ENCODE measurements around the gene C6orf47.

DNA sequence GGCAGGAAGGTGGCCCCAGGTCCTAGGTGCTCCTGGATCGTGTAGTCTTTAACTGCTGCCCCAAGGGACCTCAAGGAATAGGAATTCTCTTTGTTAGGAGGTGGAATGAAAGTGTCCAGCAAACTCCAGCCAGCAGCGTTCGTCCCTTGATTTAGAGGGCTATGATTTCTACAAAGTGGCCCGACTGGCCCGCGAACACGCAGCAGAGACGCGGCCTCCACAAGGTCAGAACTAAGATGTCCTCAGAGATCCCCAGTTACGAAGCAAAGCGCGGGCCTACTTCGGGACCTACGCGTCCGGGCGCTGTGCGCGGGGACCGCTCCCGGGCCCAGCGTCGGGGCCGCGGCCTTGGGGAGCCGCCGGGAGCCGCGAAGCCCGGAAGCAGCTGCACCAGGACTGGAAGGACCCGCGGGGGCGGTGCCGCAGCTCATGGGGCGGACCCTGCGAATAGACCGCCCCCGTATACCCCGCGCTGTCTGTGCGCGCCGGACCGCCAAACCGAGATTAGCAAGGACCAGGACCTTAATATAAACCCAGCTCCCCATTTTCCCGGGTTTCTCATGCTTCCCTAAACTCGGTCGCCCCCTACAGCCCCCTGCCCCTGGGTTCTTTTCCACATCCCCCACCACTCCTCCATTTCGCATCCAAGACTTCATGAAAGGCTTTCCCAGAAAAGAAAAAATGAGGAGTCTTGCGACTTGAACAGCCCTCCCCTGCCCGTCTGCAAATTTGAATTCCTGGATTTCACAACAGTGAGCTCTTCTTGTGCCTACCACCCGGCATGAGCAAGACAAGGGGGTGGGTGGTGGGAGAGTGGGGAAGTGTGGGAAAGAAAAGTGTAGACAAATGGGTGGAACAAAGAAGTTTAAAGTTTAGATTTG lies at the start of gene C6orf47:
- TF ChIP-seq TCF4 (CRISPR knock-in tag; IDR thresholded peaks at IDR 0.05; ENCODE audit: borderline replicate concordance) (no peak), ISL1 (CRISPR knock-in tag; IDR thresholded peaks at IDR 0.05) (no peak), SNAI2 (CRISPR knock-in tag; IDR thresholded peaks at IDR 0.05) (no peak), ARNTL (CRISPR knock-in tag; IDR thresholded peaks at IDR 0.05; ENCODE audit: borderline replicate concordance, low read depth) (no peak), ZC3H10 (CRISPR knock-in tag; IDR thresholded peaks at IDR 0.05) (no peak), BACH2 (CRISPR knock-in tag; IDR thresholded peaks at IDR 0.05; ENCODE audit: borderline replicate concordance) (no peak), PPARA (CRISPR knock-in tag; IDR thresholded peaks at IDR 0.05; ENCODE audit: borderline replicate concordance) (no peak), ZFP30 (CRISPR knock-in tag; IDR thresholded peaks at IDR 0.05) (no peak), OSR1 (CRISPR knock-in tag; IDR thresholded peaks at IDR 0.05) (no peak), ZNF70 (CRISPR knock-in tag; IDR thresholded peaks at IDR 0.05) (no peak)
- TF ChIP-seq, protein P1, sequence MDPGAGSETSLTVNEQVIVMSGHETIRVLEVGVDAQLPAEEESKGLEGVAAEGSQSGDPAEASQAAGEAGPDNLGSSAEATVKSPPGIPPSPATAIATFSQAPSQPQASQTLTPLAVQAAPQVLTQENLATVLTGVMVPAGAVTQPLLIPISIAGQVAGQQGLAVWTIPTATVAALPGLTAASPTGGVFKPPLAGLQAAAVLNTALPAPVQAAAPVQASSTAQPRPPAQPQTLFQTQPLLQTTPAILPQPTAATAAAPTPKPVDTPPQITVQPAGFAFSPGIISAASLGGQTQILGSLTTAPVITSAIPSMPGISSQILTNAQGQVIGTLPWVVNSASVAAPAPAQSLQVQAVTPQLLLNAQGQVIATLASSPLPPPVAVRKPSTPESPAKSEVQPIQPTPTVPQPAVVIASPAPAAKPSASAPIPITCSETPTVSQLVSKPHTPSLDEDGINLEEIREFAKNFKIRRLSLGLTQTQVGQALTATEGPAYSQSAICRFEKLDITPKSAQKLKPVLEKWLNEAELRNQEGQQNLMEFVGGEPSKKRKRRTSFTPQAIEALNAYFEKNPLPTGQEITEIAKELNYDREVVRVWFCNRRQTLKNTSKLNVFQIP (CRISPR knock-in tag; IDR thresholded peaks at IDR 0.05; ENCODE audit: borderline replicate concordance, low read depth), result no peak
- TF ChIP-seq, protein P2, sequence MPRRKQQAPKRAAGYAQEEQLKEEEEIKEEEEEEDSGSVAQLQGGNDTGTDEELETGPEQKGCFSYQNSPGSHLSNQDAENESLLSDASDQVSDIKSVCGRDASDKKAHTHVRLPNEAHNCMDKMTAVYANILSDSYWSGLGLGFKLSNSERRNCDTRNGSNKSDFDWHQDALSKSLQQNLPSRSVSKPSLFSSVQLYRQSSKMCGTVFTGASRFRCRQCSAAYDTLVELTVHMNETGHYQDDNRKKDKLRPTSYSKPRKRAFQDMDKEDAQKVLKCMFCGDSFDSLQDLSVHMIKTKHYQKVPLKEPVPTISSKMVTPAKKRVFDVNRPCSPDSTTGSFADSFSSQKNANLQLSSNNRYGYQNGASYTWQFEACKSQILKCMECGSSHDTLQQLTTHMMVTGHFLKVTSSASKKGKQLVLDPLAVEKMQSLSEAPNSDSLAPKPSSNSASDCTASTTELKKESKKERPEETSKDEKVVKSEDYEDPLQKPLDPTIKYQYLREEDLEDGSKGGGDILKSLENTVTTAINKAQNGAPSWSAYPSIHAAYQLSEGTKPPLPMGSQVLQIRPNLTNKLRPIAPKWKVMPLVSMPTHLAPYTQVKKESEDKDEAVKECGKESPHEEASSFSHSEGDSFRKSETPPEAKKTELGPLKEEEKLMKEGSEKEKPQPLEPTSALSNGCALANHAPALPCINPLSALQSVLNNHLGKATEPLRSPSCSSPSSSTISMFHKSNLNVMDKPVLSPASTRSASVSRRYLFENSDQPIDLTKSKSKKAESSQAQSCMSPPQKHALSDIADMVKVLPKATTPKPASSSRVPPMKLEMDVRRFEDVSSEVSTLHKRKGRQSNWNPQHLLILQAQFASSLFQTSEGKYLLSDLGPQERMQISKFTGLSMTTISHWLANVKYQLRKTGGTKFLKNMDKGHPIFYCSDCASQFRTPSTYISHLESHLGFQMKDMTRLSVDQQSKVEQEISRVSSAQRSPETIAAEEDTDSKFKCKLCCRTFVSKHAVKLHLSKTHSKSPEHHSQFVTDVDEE (CRISPR knock-in tag; IDR thresholded peaks at IDR 0.05), result no peak
- TF ChIP-seq, protein P3, sequence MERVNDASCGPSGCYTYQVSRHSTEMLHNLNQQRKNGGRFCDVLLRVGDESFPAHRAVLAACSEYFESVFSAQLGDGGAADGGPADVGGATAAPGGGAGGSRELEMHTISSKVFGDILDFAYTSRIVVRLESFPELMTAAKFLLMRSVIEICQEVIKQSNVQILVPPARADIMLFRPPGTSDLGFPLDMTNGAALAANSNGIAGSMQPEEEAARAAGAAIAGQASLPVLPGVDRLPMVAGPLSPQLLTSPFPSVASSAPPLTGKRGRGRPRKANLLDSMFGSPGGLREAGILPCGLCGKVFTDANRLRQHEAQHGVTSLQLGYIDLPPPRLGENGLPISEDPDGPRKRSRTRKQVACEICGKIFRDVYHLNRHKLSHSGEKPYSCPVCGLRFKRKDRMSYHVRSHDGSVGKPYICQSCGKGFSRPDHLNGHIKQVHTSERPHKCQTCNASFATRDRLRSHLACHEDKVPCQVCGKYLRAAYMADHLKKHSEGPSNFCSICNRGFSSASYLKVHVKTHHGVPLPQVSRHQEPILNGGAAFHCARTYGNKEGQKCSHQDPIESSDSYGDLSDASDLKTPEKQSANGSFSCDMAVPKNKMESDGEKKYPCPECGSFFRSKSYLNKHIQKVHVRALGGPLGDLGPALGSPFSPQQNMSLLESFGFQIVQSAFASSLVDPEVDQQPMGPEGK (CRISPR knock-in tag; IDR thresholded peaks at IDR 0.05; ENCODE audit: borderline replicate concordance), result no peak

Measured in SK-N-SH treated with all-trans-retinoic acid at 6 μM for 48 hours (cell line).